Measurements from ENCODE around the gene KRTAP5-9.
"Not testable (repeated sequence)": the region's sequence is repeated elsewhere in the genome, so short reads cannot be mapped to it uniquely, and the experiment has no call there.

KRTAP5-9 gene

GRCh38 chr11:71527576-71528210, 20.5 kb upstream of the KRTAP5-9 start:
- in situ Hi-C loops (cut with HindIII; ENCODE audit: low pct_ligation_motif_present, low pct_unique_long_range_greater_than_20kb, low sequenced_read_pairs), result no loop called here
- DNase-seq, result no peak

- in situ Hi-C loops (cut with HindIII; ENCODE audit: low pct_ligation_motif_present, low pct_unique_long_range_greater_than_20kb, low sequenced_read_pairs), result no loop called here
Measured at GRCh38 chr11:71530602-71531001, 17.6 kb upstream of the KRTAP5-9 start.

GRCh38 chr11:71532036-71532610, 16.1 kb upstream of the KRTAP5-9 start:
- DNase-seq, result no peak
- in situ Hi-C loops (cut with HindIII; ENCODE audit: low pct_ligation_motif_present, low pct_unique_long_range_greater_than_20kb, low sequenced_read_pairs), result no loop called here

More at GRCh38 chr11:71530602-71531001, 17.6 kb upstream of the KRTAP5-9 start:
- DNase-seq, result no peak

- in situ Hi-C loops (cut with HindIII; ENCODE audit: low pct_ligation_motif_present, low pct_unique_long_range_greater_than_20kb, low sequenced_read_pairs), result not testable (repeated sequence)
Measured at GRCh38 chr11:71534711-71535608, 13.3 kb upstream of the KRTAP5-9 start.

GRCh38 chr11:71535825-71536224, 12.4 kb upstream of the KRTAP5-9 start:
- in situ Hi-C loops (cut with HindIII; ENCODE audit: low pct_ligation_motif_present, low pct_unique_long_range_greater_than_20kb, low sequenced_read_pairs), result no loop called here
- no peak for DNase-seq

More at GRCh38 chr11:71534711-71535608, 13.3 kb upstream of the KRTAP5-9 start:
- DNase-seq, result not testable (repeated sequence)

- DNase-seq, result no peak
- in situ Hi-C loops (cut with HindIII; ENCODE audit: low pct_ligation_motif_present, low pct_unique_long_range_greater_than_20kb, low sequenced_read_pairs), result no loop called here
Measured at GRCh38 chr11:71537537-71537936, 10.7 kb upstream of the KRTAP5-9 start.

GRCh38 chr11:71537977-71538665, 10.1 kb upstream of the KRTAP5-9 start, which contains the start of gene KRTAP5-8:
KRTAP5-8 (plus strand) TSS chr11:71538025; CDS start chr11:71538056, 31 bp downstream.
- in situ Hi-C loops (cut with HindIII; ENCODE audit: low pct_ligation_motif_present, low pct_unique_long_range_greater_than_20kb, low sequenced_read_pairs); DNase-seq: not testable (repeated sequence)

GRCh38 chr11:71538666-71538990, 9.6 kb upstream of the KRTAP5-9 start:
- no peak for DNase-seq
- in situ Hi-C loops (cut with HindIII; ENCODE audit: low pct_ligation_motif_present, low pct_unique_long_range_greater_than_20kb, low sequenced_read_pairs), result no loop called here

GRCh38 chr11:71539017-71539416, 9.2 kb upstream of the KRTAP5-9 start:
- in situ Hi-C loops (cut with HindIII; ENCODE audit: low pct_ligation_motif_present, low pct_unique_long_range_greater_than_20kb, low sequenced_read_pairs), result no loop called here
- DNase-seq, result no peak

GRCh38 chr11:71539971-71540370, 8.2 kb upstream of the KRTAP5-9 start:
- DNase-seq; in situ Hi-C loops (cut with HindIII; ENCODE audit: low pct_ligation_motif_present, low pct_unique_long_range_greater_than_20kb, low sequenced_read_pairs): not testable (repeated sequence)

- in situ Hi-C loops (cut with HindIII; ENCODE audit: low pct_ligation_motif_present, low pct_unique_long_range_greater_than_20kb, low sequenced_read_pairs); DNase-seq: not testable (repeated sequence)
Measured at GRCh38 chr11:71540521-71541304, 7.5 kb upstream of the KRTAP5-9 start.

- DNase-seq, result no peak
- in situ Hi-C loops (cut with HindIII; ENCODE audit: low pct_ligation_motif_present, low pct_unique_long_range_greater_than_20kb, low sequenced_read_pairs), result no loop called here
Measured at GRCh38 chr11:71542382-71542781, 5.8 kb upstream of the KRTAP5-9 start.

GRCh38 chr11:71542879-71543777, 5.1 kb upstream of the KRTAP5-9 start:
- in situ Hi-C loops (cut with HindIII; ENCODE audit: low pct_ligation_motif_present, low pct_unique_long_range_greater_than_20kb, low sequenced_read_pairs), result no loop called here

GRCh38 chr11:71543866-71544265, 4.4 kb upstream of the KRTAP5-9 start:
- no peak for DNase-seq
- in situ Hi-C loops (cut with HindIII; ENCODE audit: low pct_ligation_motif_present, low pct_unique_long_range_greater_than_20kb, low sequenced_read_pairs), result no loop called here

More at GRCh38 chr11:71542879-71543777, 5.1 kb upstream of the KRTAP5-9 start:
- DNase-seq, result no peak

GRCh38 chr11:71544525-71545214, 3.5 kb upstream of the KRTAP5-9 start:
- DNase-seq, result no peak
- in situ Hi-C loops (cut with HindIII; ENCODE audit: low pct_ligation_motif_present, low pct_unique_long_range_greater_than_20kb, low sequenced_read_pairs), result no loop called here

GRCh38 chr11:71545405-71545966, 2.7 kb upstream of the KRTAP5-9 start:
- in situ Hi-C loops (cut with HindIII; ENCODE audit: low pct_ligation_motif_present, low pct_unique_long_range_greater_than_20kb, low sequenced_read_pairs), result no loop called here
- no peak for DNase-seq

Measured in ACHN (cell line).